GM19463 (cell line): Measurements from ENCODE around the gene RAD18.

ENCODE experiments used
- ATAC-seq: cut with Tn5 transposase; IDR thresholded peaks from one replicate; pipeline ENCODE4 v1.9.1; 2021; ENCODE audit warnings: mild to moderate bottlenecking, moderate library complexity; ENCODE audit not compliant: unreplicated experiment

Gene RAD18

GRCh38 chr3:8986741-8987140 lies 23.5 kb upstream of the RAD18 start:
- no peak for ATAC-seq

- ATAC-seq: no peak
Measured at GRCh38 chr3:8985876-8986275, 22.6 kb upstream of the RAD18 start.

GRCh38 chr3:8985411-8985831 lies 22.1 kb upstream of the RAD18 start:
- no peak for ATAC-seq

GRCh38 chr3:8984526-8984925 lies 21.3 kb upstream of the RAD18 start:
- ATAC-seq: no peak

GRCh38 chr3:8984081-8984480 lies 20.8 kb upstream of the RAD18 start:
- ATAC-seq: no peak

- no peak for ATAC-seq
Measured at GRCh38 chr3:8983591-8983990, 20.3 kb upstream of the RAD18 start.

GRCh38 chr3:8983026-8983425 lies 19.8 kb upstream of the RAD18 start:
- ATAC-seq: no peak

- no peak for ATAC-seq
Measured at GRCh38 chr3:8982509-8982908, 19.2 kb upstream of the RAD18 start.

GRCh38 chr3:8981700-8982099 lies 18.4 kb upstream of the RAD18 start:
- ATAC-seq: no peak

- ATAC-seq: no peak
Measured at GRCh38 chr3:8981296-8981695, 18.0 kb upstream of the RAD18 start.

GRCh38 chr3:8980756-8981257 lies 17.5 kb upstream of the RAD18 start:
- no peak for ATAC-seq

- no peak for ATAC-seq
Measured at GRCh38 chr3:8979262-8979661, 16.0 kb upstream of the RAD18 start.

GRCh38 chr3:8978551-8978950 lies 15.3 kb upstream of the RAD18 start:
- ATAC-seq: no peak

- ATAC-seq: no peak
Measured at GRCh38 chr3:8976540-8977182, 13.4 kb upstream of the RAD18 start.

GRCh38 chr3:8975081-8976020 lies 12.1 kb upstream of the RAD18 start:
- no peak for ATAC-seq

GRCh38 chr3:8974458-8974857 lies 11.2 kb upstream of the RAD18 start:
- ATAC-seq: no peak

- no peak for ATAC-seq
Measured at GRCh38 chr3:8972639-8973038, 9.4 kb upstream of the RAD18 start.

- no peak for ATAC-seq
Measured at GRCh38 chr3:8970971-8971589, 7.8 kb upstream of the RAD18 start.

- ATAC-seq: no peak
Measured at GRCh38 chr3:8969241-8969640, 6.0 kb upstream of the RAD18 start.

- no peak for ATAC-seq
Measured at GRCh38 chr3:8968375-8968882, 5.2 kb upstream of the RAD18 start.

GRCh38 chr3:8967553-8967952 lies 4.3 kb upstream of the RAD18 start:
- no peak for ATAC-seq
